Nephron progenitor cell (in vitro differentiated cells): ENCODE measurements around the gene IGF2R.

Experiments
- DNase-seq: peaks from one replicate; pipeline ENCODE4 v3.0.0; 2021
- H3K27ac Mint-ChIP-seq: 2 replicates; pipeline ENCODE4 v1.8.0; 2021; ENCODE audit warnings: mild to moderate bottlenecking, moderate library complexity, mixed read lengths
- H3K27me3 Mint-ChIP-seq: 2 replicates; pipeline ENCODE4 v1.8.0; 2021; ENCODE audit warnings: mild to moderate bottlenecking, low read depth, mixed read lengths; ENCODE audit not compliant: poor library complexity
- H3K36me3 Mint-ChIP-seq: 2 replicates; pipeline ENCODE4 v1.8.0; 2021; ENCODE audit warnings: low read depth, mixed read lengths
- H3K4me1 Mint-ChIP-seq: 2 replicates; pipeline ENCODE4 v1.8.0; 2021; ENCODE audit warnings: mixed read lengths
- H3K4me3 Mint-ChIP-seq: 2 replicates; pipeline ENCODE4 v1.8.0; 2021; ENCODE audit warnings: mild to moderate bottlenecking, moderate library complexity, mixed read lengths
- H3K9me3 Mint-ChIP-seq: 2 replicates; pipeline ENCODE4 v1.8.0; 2021; ENCODE audit warnings: mild to moderate bottlenecking, moderate library complexity, mixed read lengths
- CTCF ChIP-seq: fragments of 200-600 bp; sonication (generic); IDR thresholded peaks from 2 replicates; pipeline ENCODE4 v1.5.0; 2021; ENCODE audit warnings: antibody characterized with exemption

Gene IGF2R

GRCh38 chr6:160022793-160023192, 53.9 kb downstream of the IGF2R start:
- peaks cover 37% of the 10 kb centered on the region for H3K36me3 Mint-ChIP-seq
- no peak overlapping the region for H3K27ac Mint-ChIP-seq
- no peak overlapping the region for H3K4me3 Mint-ChIP-seq
- peaks cover 13% of the 10 kb centered on the region for H3K9me3 Mint-ChIP-seq
- H3K4me1 Mint-ChIP-seq: no peaks in the 10 kb centered on the region
- DNase-seq: no peak
- no peaks in the 10 kb centered on the region for H3K27me3 Mint-ChIP-seq
- no peak for TF ChIP-seq CTCF

- peaks cover 29% of the 10 kb centered on the region for H3K36me3 Mint-ChIP-seq
- H3K27ac Mint-ChIP-seq: no peak overlapping the region
- H3K4me1 Mint-ChIP-seq: peaks cover 4% of the 10 kb centered on the region
- no peak for DNase-seq
- no peak for TF ChIP-seq CTCF
- no peaks in the 10 kb centered on the region for H3K9me3 Mint-ChIP-seq
- no peak overlapping the region for H3K4me3 Mint-ChIP-seq
- no peaks in the 10 kb centered on the region for H3K27me3 Mint-ChIP-seq
These were observed 55.3 kb downstream of the IGF2R start for GRCh38 chr6:160024152-160024551.

GRCh38 chr6:160027076-160027475, 58.2 kb downstream of the IGF2R start:
- Mint-ChIP-seq H3K4me3 (no peak overlapping the region), H3K27me3 (no peaks in the 10 kb centered on the region), H3K9me3 (no peaks in the 10 kb centered on the region), H3K27ac (no peak overlapping the region), H3K4me1 (peaks cover 26% of the 10 kb centered on the region), H3K36me3 (peaks cover 36% of the 10 kb centered on the region)
- DNase-seq: no peak
- TF ChIP-seq CTCF: no peak

GRCh38 chr6:160027931-160028330, 59.0 kb downstream of the IGF2R start:
- H3K27me3 Mint-ChIP-seq: no peaks in the 10 kb centered on the region
- peaks cover 26% of the 10 kb centered on the region for H3K4me1 Mint-ChIP-seq
- H3K36me3 Mint-ChIP-seq: peaks cover 45% of the 10 kb centered on the region
- no peaks in the 10 kb centered on the region for H3K9me3 Mint-ChIP-seq
- H3K27ac Mint-ChIP-seq: peak overlapping the region; percentile 88
- no peak for TF ChIP-seq CTCF
- DNase-seq: no peak
- H3K4me3 Mint-ChIP-seq: no peak overlapping the region

GRCh38 chr6:160028487-160029275, 59.8 kb downstream of the IGF2R start:
- H3K4me1 Mint-ChIP-seq: peaks cover 26% of the 10 kb centered on the region
- H3K27ac Mint-ChIP-seq: peak overlapping the region; percentile 88
- no peaks in the 10 kb centered on the region for H3K9me3 Mint-ChIP-seq
- no peak overlapping the region for H3K4me3 Mint-ChIP-seq
- peaks cover 52% of the 10 kb centered on the region for H3K36me3 Mint-ChIP-seq
- no peaks in the 10 kb centered on the region for H3K27me3 Mint-ChIP-seq
- no peak for TF ChIP-seq CTCF
- DNase-seq: no peak

- H3K4me3 Mint-ChIP-seq: no peak overlapping the region
- no peak for DNase-seq
- TF ChIP-seq CTCF: no peak
- no peaks in the 10 kb centered on the region for H3K27me3 Mint-ChIP-seq
- no peaks in the 10 kb centered on the region for H3K9me3 Mint-ChIP-seq
- H3K27ac Mint-ChIP-seq: peak overlapping the region; percentile 95
- H3K36me3 Mint-ChIP-seq: peaks cover 61% of the 10 kb centered on the region
- peaks cover 31% of the 10 kb centered on the region for H3K4me1 Mint-ChIP-seq
These were observed 60.6 kb downstream of the IGF2R start for GRCh38 chr6:160029525-160029924.
